HepG2 (cell line): Measurements from ENCODE around the gene BBS9. TPM values are rescaled to one million over a fixed set of nuclear protein-coding genes. Genes with fewer than 3 reads are reported as not detected.

Experiments used
- ATAC-seq: fragments of 200-7000 bp; cut with Tn5 transposase; 3 replicates; pipeline ENCODE4 v1.9.1; 2020; ENCODE audit warnings: mild to moderate bottlenecking, moderate library complexity
- BruUV-seq: library from RNA; stranded (reverse); fragments of 400-500 nt; replicated peaks from 2 replicates; lab custom pipeline; 2021; lab: Mats Ljungman, UMichigan
- CTCF ChIA-PET: fragments of 300-600 bp; formaldehyde crosslinking; extraction: SDS; loops from one replicate; lab custom pipeline; 2021; ENCODE audit warnings: low total read pairs, inconsistent platforms, low intra/inter-chr PET ratio; lab: Yijun Ruan, JAX
- POLR2A ChIA-PET: fragments of 350-600 bp; sonication (Branson Sonifier 250); formaldehyde crosslinking; loops from one replicate; lab custom pipeline; 2020; ENCODE audit warnings: antibody characterized with exemption, inconsistent platforms; lab: Yijun Ruan, JAX
- DNase-seq: peaks from one replicate; pipeline ENCODE4 v3.0.0-alpha.2; 2015; ENCODE audit warnings: low spot score
- FAIRE-seq: peaks from 3 replicates; lab custom pipeline; 2011; peaks lifted over from hg19 to GRCh38; lab: Jason Lieb, UNC
- H2AFZ ChIP-seq: one replicate; pipeline ENCODE4 v1.6.1; 2011; ENCODE audit warnings: low read length, inconsistent platforms
- H3K27ac ChIP-seq: fragments of 300-600 bp; 3 replicates; pipeline ENCODE4 v1.8.0; 2011; ENCODE audit warnings: mixed run types, mild to moderate bottlenecking, mixed read lengths, low read length, inconsistent platforms; ENCODE audit not compliant: insufficient read depth; ENCODE audit errors: extremely low read length
- H3K27me3 ChIP-seq, 2 experiments: fragments of 200-600 bp in 1 of 2; 2 replicates in 1 of 2; 3 replicates in 1 of 2; pipeline versions ENCODE4 v1.6.0 to v1.8.0; 2011; ENCODE audit warnings: low read length in 2 of 2, mild to moderate bottlenecking in 2 of 2, moderate library complexity in 2 of 2, inconsistent platforms in 1 of 2; ENCODE audit not compliant: insufficient read depth in 2 of 2, control insufficient read depth in 1 of 2
- H3K36me3 ChIP-seq, 2 experiments: fragments of 200-600 bp in 1 of 2; replicated peaks in 1 of 2; 2 replicates in 1 of 2; 3 replicates in 1 of 2; pipeline versions ENCODE4 v1.5.1 to v1.8.0; 2011; ENCODE audit warnings: low read length in 2 of 2, inconsistent platforms in 1 of 2; ENCODE audit not compliant: insufficient read depth in 2 of 2, control insufficient read depth in 1 of 2
- H3K4me1 ChIP-seq: 2 replicates; pipeline ENCODE4 v1.5.1; 2012; ENCODE audit warnings: low read length, inconsistent platforms; ENCODE audit not compliant: insufficient read depth
- H3K4me2 ChIP-seq: 2 replicates; pipeline ENCODE4 v1.6.0; 2011; ENCODE audit warnings: low read depth, low read length, inconsistent platforms
- H3K4me3 ChIP-seq, 3 experiments: fragments of 200-600 bp in 1 of 3; sonication (generic), shearing (Covaris generic) in 1 of 3; replicated peaks in 1 of 3; 2 replicates each; pipeline ENCODE4 v1.5.1; 2011 to 2016; ENCODE audit warnings: low read length in 3 of 3, inconsistent platforms in 2 of 3, low read depth in 2 of 3, mild to moderate bottlenecking in 2 of 3, control low read depth in 1 of 3, mixed read lengths in 1 of 3; ENCODE audit not compliant: insufficient read depth in 1 of 3
- H3K79me2 ChIP-seq: one replicate; pipeline ENCODE4 v1.6.1; 2011; ENCODE audit warnings: low read length, inconsistent platforms; ENCODE audit not compliant: insufficient read depth
- H3K9ac ChIP-seq: 2 replicates; pipeline ENCODE4 v1.6.0; 2011; ENCODE audit warnings: mild to moderate bottlenecking, low read depth, low read length, inconsistent platforms; ENCODE audit not compliant: insufficient read depth
- H3K9me3 ChIP-seq: 2 replicates; pipeline ENCODE4 v1.5.1; 2012; ENCODE audit warnings: mild to moderate bottlenecking, low read length
- H4K20me1 ChIP-seq: 2 replicates; pipeline ENCODE4 v1.6.0; 2011; ENCODE audit warnings: inconsistent platforms, mild to moderate bottlenecking, low read length, moderate library complexity; ENCODE audit not compliant: insufficient read depth
- ELF3 ChIP-seq: IDR thresholded peaks from 2 replicates; pipeline ENCODE4 v1.6.1; 2016; ENCODE audit warnings: missing genetic modification reagents, missing compliant biosample characterization
- MIER3 ChIP-seq: IDR thresholded peaks from 2 replicates; pipeline ENCODE4 v1.6.1; 2016; ENCODE audit warnings: missing compliant biosample characterization, borderline replicate concordance
- PCBP2 ChIP-seq: fragments of 200-400 bp; formaldehyde crosslinking; optimal IDR thresholded peaks from 2 replicates; pipeline ENCODE3; 2018; ENCODE audit warnings: low read length, low read depth; ENCODE audit not compliant: poor library complexity, severe bottlenecking
- PRPF4 ChIP-seq: fragments of 200-400 bp; formaldehyde crosslinking; IDR thresholded peaks from 2 replicates; pipeline ENCODE4 v1.6.1; 2016; ENCODE audit warnings: low read length, low read depth; ENCODE audit not compliant: poor library complexity, severe bottlenecking
- RBFOX2 ChIP-seq: fragments of 200-400 bp; formaldehyde crosslinking; IDR thresholded peaks from 2 replicates; pipeline ENCODE4 v1.6.1; 2017; ENCODE audit warnings: low read depth, mild to moderate bottlenecking, low read length
- ZHX2 ChIP-seq, 2 experiments: sonication (generic) in 1 of 2; formaldehyde crosslinking in 1 of 2; IDR thresholded peaks; 2 replicates each; pipeline versions ENCODE4 v1.6.1 to v1.9.0; 2014 to 2022; ENCODE audit warnings: antibody characterized with exemption in 1 of 2, borderline replicate concordance in 1 of 2, inconsistent platforms in 1 of 2, low read depth in 1 of 2, missing genetic modification reagents in 1 of 2
- ZNF136 ChIP-seq: sonication (generic); formaldehyde crosslinking; IDR thresholded peaks from 2 replicates; pipeline ENCODE4 v1.8.1; 2022; ENCODE audit warnings: low read depth, mild to moderate bottlenecking, moderate library complexity, missing genetic modification reagents
- ZNF205 ChIP-seq: IDR thresholded peaks from 2 replicates; pipeline ENCODE4 v1.6.1; 2018; ENCODE audit warnings: missing biosample characterization, missing genetic modification reagents
- WGBS: methylation state at CpG from one replicate; pipeline ENCODE4 v1.1.6; 2017; ENCODE audit warnings: low lambda C conversion rate; 5-methylcytosine and 5-hydroxymethylcytosine counted together
- in situ Hi-C: cut with HindIII; loops from 2 replicates; pipeline ENCODE4 v1.10.0; 2017; ENCODE audit warnings: low pct_unique_long_range_greater_than_20kb; ENCODE audit not compliant: extremely low pct_ligation_motif_present
- intact Hi-C: fragments of 100-400 bp; cut with micrococcal nuclease; formaldehyde crosslinking; loops from one replicate; pipeline ENCODE4 v1.10.0; 2022; ENCODE audit not compliant: unreplicated experiment
- polyA plus RNA-seq, 8 experiments: library from polyadenylated mRNA; depleted of rRNA in 3 of 8; stranded (reverse) in 7 of 8; unstranded in 1 of 8; fragments of >200 nt; fragmentation: Illumina TruSeq in 4 of 8; extraction: Trizol in 4 of 8; gene quantifications; 2 replicates each; pipeline versions ENCODE4 v1.2.1 to v1.2.3, GENCODE V29; 2011 to 2016; ENCODE audit warnings: low read depth in 4 of 8, missing spikeins in 1 of 8, mixed read lengths in 1 of 8; ENCODE audit not compliant: insufficient read depth in 1 of 8
- total RNA-seq, 5 experiments: library from RNA; depleted of rRNA; stranded (reverse); fragments of >200 nt; fragmentation: Illumina TruSeq; extraction: Trizol; gene quantifications; 2 replicates each; pipeline ENCODE4 v1.2.3, GENCODE V29; 2016; ENCODE audit warnings: low read depth in 1 of 5

The BBS9 gene
- total and polyA plus RNA-seq, 2 of the 13 experiments (the other 11 are each of a cell fraction or from before 2014, with no cell fraction given) = 5.1 to 7.8 TPM

GRCh38 chr7:33431543-33431942, 302.2 kb downstream of the BBS9 start:
- H3K27me3 ChIP-seq = no peaks in the 10 kb centered on the region
- no peak for TF ChIP-seq ELF3 (CRISPR knock-in tag)
- TF ChIP-seq MIER3 (CRISPR knock-in tag) = no peak
- TF ChIP-seq ZNF136 = no peak
- no peak for TF ChIP-seq PRPF4
- no peak for TF ChIP-seq ZNF205 (CRISPR knock-in tag)
- TF ChIP-seq PCBP2 = no peak
- no peak for TF ChIP-seq ZHX2 (IDR thresholded peaks at IDR 0.05; ENCODE audit: low read depth)
- TF ChIP-seq ZHX2 (CRISPR knock-in tag; IDR thresholded peaks at IDR 0.05; ENCODE audit: borderline replicate concordance) = no peak
- no peak for TF ChIP-seq RBFOX2
- no peaks in the 10 kb centered on the region for H3K4me1 ChIP-seq
- ChIA-PET POLR2A (no interaction called here), CTCF (no interaction called here)
- no peaks in the 10 kb centered on the region for H3K36me3 ChIP-seq
- BruUV-seq = no TSS peak
- H3K4me3 ChIP-seq = no peak overlapping the region
- intact Hi-C loops (no loop called here), in situ Hi-C loops (no loop called here)
- FAIRE-seq = no peak
- no peaks in the 10 kb centered on the region for H3K79me2 ChIP-seq
- H2AFZ ChIP-seq = no peak overlapping the region
- no peak for DNase-seq
- no peak for ATAC-seq
- no peak overlapping the region for H3K4me2 ChIP-seq
- H3K9ac ChIP-seq = no peak overlapping the region
- no peak overlapping the region for H3K27ac ChIP-seq
- H4K20me1 ChIP-seq = no peaks in the 10 kb centered on the region
- WGBS = 41% methylated on average over 2 of the region's 2 CpGs
- H3K9me3 ChIP-seq = no peaks in the 10 kb centered on the region
